GM12878 (cell line): ENCODE measurements around the gene MAD2L1. TPM values are rescaled to one million over a fixed set of nuclear protein-coding genes. Genes with fewer than 3 reads are reported as not detected.

ENCODE experiments used
- ATAC-seq: fragments of 200-7000 bp; cut with Tn5 transposase; 3 replicates; pipeline ENCODE4 v1.9.1; 2020; ENCODE audit warnings: mild to moderate bottlenecking, moderate library complexity
- BruUV-seq: library from RNA; stranded (reverse); fragments of 400-500 nt; replicated peaks from 2 replicates; lab custom pipeline; 2021; lab: Mats Ljungman, UMichigan
- CTCF ChIA-PET: fragments of 300-600 bp; sonication (Branson Sonifier 250); formaldehyde crosslinking; extraction: SDS; loops from one replicate; lab custom pipeline; 2021; ENCODE audit warnings: inconsistent platforms; lab: Yijun Ruan, JAX
- POLR2A ChIA-PET: fragments of 350-600 bp; formaldehyde crosslinking; extraction: SDS; loops from one replicate; lab custom pipeline; 2021; ENCODE audit warnings: inconsistent platforms; lab: Charles Lee
- RAD21 ChIA-PET: fragments of 300-600 bp; sonication (Branson Sonifier 250); formaldehyde crosslinking; loops from one replicate; lab custom pipeline; 2023; ENCODE audit warnings: antibody characterized with exemption; ENCODE audit not compliant: unreplicated experiment; lab: Charles Lee
- SMC1A ChIA-PET: fragments of 300-600 bp; sonication (Branson Sonifier 250); formaldehyde crosslinking; loops from one replicate; lab custom pipeline; 2023; ENCODE audit not compliant: unreplicated experiment, uncharacterized antibody; lab: Charles Lee
- DNase-seq: peaks from one replicate; pipeline ENCODE4 v3.0.0-alpha.2; 2011; ENCODE audit warnings: low read depth, low spot score
- FAIRE-seq: peaks from 3 replicates; lab custom pipeline; 2011; peaks lifted over from hg19 to GRCh38; lab: Jason Lieb, UNC
- H2AFZ ChIP-seq: 2 replicates; pipeline ENCODE4 v1.6.0; 2011; ENCODE audit warnings: low read depth, low read length, control low read depth; ENCODE audit not compliant: control insufficient read depth
- H3K27ac ChIP-seq: 2 replicates; pipeline ENCODE4 v1.5.1; 2011; ENCODE audit warnings: control low read depth; ENCODE audit not compliant: control insufficient read depth, insufficient read depth
- H3K27me3 ChIP-seq, 2 experiments: replicated peaks in 1 of 2; 2 replicates each; pipeline versions ENCODE4 v1.6.0 to v1.6.1; 2011; ENCODE audit warnings: low read length in 1 of 2; ENCODE audit not compliant: control insufficient read depth in 2 of 2, insufficient read depth in 2 of 2
- H3K36me3 ChIP-seq, 2 experiments: 2 replicates each; pipeline ENCODE4 v1.5.1; 2011; ENCODE audit warnings: low read length in 1 of 2; ENCODE audit not compliant: control insufficient read depth in 2 of 2, insufficient read depth in 2 of 2
- H3K4me1 ChIP-seq: 2 replicates; pipeline ENCODE4 v1.6.1; 2011; ENCODE audit warnings: mild to moderate bottlenecking, low read length, moderate library complexity, mixed read lengths; ENCODE audit not compliant: control insufficient read depth, insufficient read depth
- H3K4me2 ChIP-seq: 2 replicates; pipeline ENCODE4 v1.6.0; 2011; ENCODE audit warnings: control low read depth; ENCODE audit not compliant: control insufficient read depth, insufficient read depth
- H3K4me3 ChIP-seq: fragments of 200-600 bp; sonication (generic); 2 replicates; pipeline ENCODE4 v1.5.1; 2016
- H3K79me2 ChIP-seq: 2 replicates; pipeline ENCODE4 v1.6.0; 2011; ENCODE audit warnings: low read length; ENCODE audit not compliant: control insufficient read depth, insufficient read depth
- H3K9ac ChIP-seq: 2 replicates; pipeline ENCODE4 v1.8.0; 2011; ENCODE audit warnings: low read length, control low read depth, mixed read lengths; ENCODE audit not compliant: control insufficient read depth, insufficient read depth
- H3K9me3 ChIP-seq: replicated peaks from 3 replicates; pipeline ENCODE4 v1.5.1; 2011; ENCODE audit warnings: mild to moderate bottlenecking, low read length; ENCODE audit not compliant: control insufficient read depth, insufficient read depth
- H4K20me1 ChIP-seq: 2 replicates; pipeline ENCODE4 v1.6.0; 2011; ENCODE audit not compliant: control insufficient read depth, insufficient read depth
- CREB1 ChIP-seq: IDR thresholded peaks from 2 replicates; pipeline ENCODE4 v1.6.1; 2012; ENCODE audit warnings: low read depth, mild to moderate bottlenecking, inconsistent platforms
- EP300 ChIP-seq, 2 experiments: fragments of 150-350 bp in 1 of 2; IDR thresholded peaks; 2 replicates each; pipeline ENCODE4 v1.6.1; 2011 to 2012; ENCODE audit warnings: low read depth in 2 of 2, low read length in 2 of 2, borderline replicate concordance in 1 of 2, improper control_type of control experiment in 1 of 2, inconsistent platforms in 1 of 2; ENCODE audit not compliant: control insufficient read depth in 1 of 2
- HDGF ChIP-seq: fragments of 450-650 bp; IDR thresholded peaks from 2 replicates; pipeline ENCODE4 v1.6.1; 2016; ENCODE audit warnings: antibody characterized with exemption
- IRF4 ChIP-seq: IDR thresholded peaks from 2 replicates; pipeline ENCODE4 v1.6.1; 2011; ENCODE audit warnings: low read depth, low read length
- MEF2B ChIP-seq: fragments of 450-650 bp; IDR thresholded peaks from 2 replicates; pipeline ENCODE4 v1.6.1; 2018; ENCODE audit warnings: mild to moderate bottlenecking, moderate library complexity; ENCODE audit not compliant: partially characterized antibody, poor library complexity, severe bottlenecking
- NFYA ChIP-seq: IDR thresholded peaks from 2 replicates; pipeline ENCODE4 v1.6.1; 2011; ENCODE audit warnings: low read depth, mild to moderate bottlenecking, low read length, improper control_type of control experiment, borderline replicate concordance
- NKRF ChIP-seq: fragments of 450-650 bp; conservative IDR thresholded peaks from 2 replicates; pipeline ENCODE4 v1.6.1; 2017; ENCODE audit warnings: mild to moderate bottlenecking, moderate library complexity
- NR2C2 ChIP-seq: IDR thresholded peaks from 2 replicates; pipeline ENCODE4 v1.6.1; 2011; ENCODE audit warnings: borderline replicate concordance, low read depth; ENCODE audit not compliant: control insufficient read depth, insufficient read length
- SP1 ChIP-seq: IDR thresholded peaks from one replicate; pipeline ENCODE4 v1.6.1; 2011; ENCODE audit warnings: low read depth, low read length
- ZNF207 ChIP-seq: fragments of 450-650 bp; IDR thresholded peaks from 2 replicates; pipeline ENCODE4 v1.6.1; 2014; ENCODE audit warnings: antibody characterized with exemption, mild to moderate bottlenecking, borderline replicate concordance
- WGBS: methylation state at CpG from one replicate; pipeline ENCODE4 v1.1.6; 2016; ENCODE audit warnings: low lambda C conversion rate; ENCODE audit not compliant: insufficient replicate concordance, insufficient coverage; ENCODE audit errors: missing lambda C conversion rate; 5-methylcytosine and 5-hydroxymethylcytosine counted together
- in situ Hi-C: fragments of 300-500 bp; cut with MboI; formaldehyde crosslinking; loops from 9 replicates; pipeline ENCODE4 v1.14.3; 2018; ENCODE audit warnings: mixed read lengths
- intact Hi-C: fragments of 100-400 bp; cut with micrococcal nuclease; formaldehyde crosslinking; loops from one replicate; pipeline ENCODE4 v1.14.2; 2022; ENCODE audit not compliant: unreplicated experiment
- polyA plus RNA-seq, 11 experiments: library from polyadenylated mRNA; depleted of rRNA in 4 of 11; unstranded in 6 of 11; stranded (reverse) in 5 of 11; fragments of >200 nt; fragmentation: Nextera tagmentation in 4 of 11; fragmentation: Illumina TruSeq in 1 of 11; extraction: Ambion mirVana in 4 of 11; extraction: Trizol in 1 of 11; gene quantifications; 1 replicate in 1 of 11; 2 replicates in 10 of 11; pipeline versions ENCODE4 v1.2.1 to v1.2.3, GENCODE V29; 2011 to 2016; ENCODE audit warnings: inconsistent platforms in 2 of 11, missing spikeins in 2 of 11, low read depth in 1 of 11
- total RNA-seq, 4 experiments: library from RNA; depleted of rRNA in 3 of 4; stranded (reverse); fragments of >200 nt in 3 of 4; fragmentation: Illumina TruSeq in 1 of 4; extraction: Trizol in 1 of 4; gene quantifications; 2 replicates each; pipeline versions ENCODE4 v1.2.1 to v1.2.3, GENCODE V29; 2013 to 2021

Gene MAD2L1
- total and polyA plus RNA-seq, 10 of the 15 experiments (the other 5 are each of a cell fraction or from before 2014, with no cell fraction given) = 58.1 to 407 (median 110) TPM

GRCh38 chr4:120017939-120018692 is 48.5 kb downstream of the MAD2L1 start:
- CTCF ChIA-PET = no interaction called here
- WGBS = 47% methylated on average over 6 of the region's 6 CpGs
- in situ Hi-C loops = no loop called here
- Histone ChIP-seq H3K4me3 (no peak overlapping the region), H2AFZ (no peak overlapping the region), H3K27ac (no peak overlapping the region), H4K20me1 (no peaks in the 10 kb centered on the region), H3K9ac (no peak overlapping the region)
- DNase-seq = no peak
- no peak for TF ChIP-seq ZNF207
- TF ChIP-seq NR2C2 = no peak
- TF ChIP-seq MEF2B = no peak
- no peak for TF ChIP-seq NKRF
- no peak for TF ChIP-seq SP1
- no peak for TF ChIP-seq CREB1
- no peak for TF ChIP-seq EP300 (IDR thresholded peaks at IDR 0.05; ENCODE audit: borderline replicate concordance in 1 of 2, control insufficient read depth in 1 of 2, low read depth in 2 of 2, low read length in 2 of 2)
- TF ChIP-seq NFYA = no peak
- TF ChIP-seq IRF4 = no peak
- TF ChIP-seq HDGF = no peak
- TF ChIP-seq, all 136 proteins: peak for 0
- no peaks in the 10 kb centered on the region for H3K27me3 ChIP-seq
- no peak for FAIRE-seq
- H3K4me1 ChIP-seq = no peaks in the 10 kb centered on the region
- ChIA-PET POLR2A (no interaction called here), SMC1A (no interaction called here), RAD21 (no interaction called here)
- no TSS peak for BruUV-seq
- H3K79me2 ChIP-seq = no peaks in the 10 kb centered on the region
- no peaks in the 10 kb centered on the region for H3K36me3 ChIP-seq
- ATAC-seq = no peak
- intact Hi-C loops = no loop called here
- no peak overlapping the region for H3K4me2 ChIP-seq
- no peaks in the 10 kb centered on the region for H3K9me3 ChIP-seq
